GM21529 (cell line): ENCODE measurements around the gene DAB1.
"Not testable (repeated sequence)": the region's sequence is repeated elsewhere in the genome, so short reads cannot be mapped to it uniquely, and the experiment has no call there.

Experiments used
- ATAC-seq: cut with Tn5 transposase; IDR thresholded peaks from one replicate; pipeline ENCODE4 v1.9.1; 2021; ENCODE audit not compliant: unreplicated experiment

DAB1 gene

DNA sequence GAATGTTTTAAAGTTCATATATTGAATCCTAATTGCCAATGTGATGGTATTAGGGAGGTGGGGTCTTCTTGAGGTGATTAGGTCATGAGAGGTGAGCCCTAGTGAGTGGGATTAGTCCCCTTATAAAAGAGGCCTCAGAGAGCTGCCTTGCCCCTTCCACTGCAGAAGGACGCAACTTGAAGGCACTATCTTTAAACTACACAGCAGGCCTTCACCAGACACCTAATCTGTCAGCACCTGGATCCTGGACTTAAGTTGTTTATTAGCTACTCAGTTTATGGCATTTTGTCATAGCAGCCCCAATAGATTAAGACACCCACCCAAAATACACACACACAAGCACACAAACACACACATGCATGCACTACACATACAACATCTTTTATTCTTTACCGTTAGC, 61.4 kb downstream of the DAB1 start:
- ATAC-seq, result no peak

DNA sequence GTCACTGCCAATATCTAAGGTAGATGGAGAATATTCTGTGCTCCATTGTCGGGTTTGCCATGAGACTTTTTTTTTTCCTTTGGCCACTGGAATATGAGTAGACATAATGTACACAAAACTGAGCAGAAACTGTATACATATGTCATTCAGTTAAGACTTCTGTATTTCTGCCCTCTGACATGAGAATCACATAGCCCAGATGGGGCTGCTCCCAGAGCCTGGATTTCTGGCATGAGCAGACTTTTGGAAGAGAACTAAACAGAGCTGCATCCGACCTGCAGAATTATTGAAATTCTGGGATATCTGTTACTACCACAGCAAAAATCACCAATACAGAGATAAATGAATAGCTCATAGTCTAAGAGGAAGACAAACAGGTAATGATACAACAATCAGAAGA, 62.3 kb downstream of the DAB1 start:
- ATAC-seq, result no peak

DNA sequence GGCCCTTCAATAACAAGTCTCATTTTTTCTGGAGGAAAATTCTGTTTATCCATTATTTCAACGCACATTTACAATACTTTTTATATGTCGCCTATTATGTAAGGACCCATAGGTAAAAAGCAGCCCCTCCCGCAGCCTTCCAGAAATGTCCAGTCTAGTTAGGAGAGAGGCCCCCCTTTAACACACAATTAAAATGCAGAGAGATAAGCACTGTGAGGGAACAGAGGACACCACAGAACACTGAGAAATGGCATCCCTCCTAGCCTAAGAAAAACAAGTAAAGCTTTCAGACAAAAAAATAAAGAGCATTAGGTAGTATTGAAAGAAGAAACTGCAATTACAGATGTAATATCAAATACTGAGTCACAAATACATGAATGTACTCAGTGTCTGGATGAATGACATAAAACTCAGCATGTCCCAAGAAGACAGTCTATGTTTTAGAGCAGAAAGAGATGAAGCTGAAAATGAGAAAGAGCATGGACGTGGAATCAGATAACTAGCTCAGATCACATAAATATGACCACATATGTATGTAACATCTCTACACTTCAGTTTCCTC, 62.9 kb downstream of the DAB1 start:
- ATAC-seq, result no peak

DNA sequence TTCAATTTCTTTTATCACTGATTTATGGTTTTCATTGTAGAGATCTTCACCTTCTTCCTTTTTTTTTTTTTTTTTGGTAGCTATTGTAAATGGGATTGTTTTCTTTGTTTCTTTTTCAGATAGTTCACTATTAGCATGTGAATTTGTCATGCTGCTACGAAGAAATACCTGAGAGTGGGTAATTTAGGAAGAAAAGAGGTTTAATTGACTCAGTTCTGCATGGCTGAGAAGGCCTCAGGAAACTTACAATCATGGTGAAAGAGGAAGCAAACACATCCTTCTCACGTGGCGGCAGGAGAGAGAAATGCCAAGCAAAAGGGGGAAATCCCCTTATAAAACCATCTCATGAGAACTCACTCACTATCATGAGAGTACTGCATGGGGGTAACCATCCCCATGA, 66.4 kb downstream of the DAB1 start:
- no peak for ATAC-seq

DNA sequence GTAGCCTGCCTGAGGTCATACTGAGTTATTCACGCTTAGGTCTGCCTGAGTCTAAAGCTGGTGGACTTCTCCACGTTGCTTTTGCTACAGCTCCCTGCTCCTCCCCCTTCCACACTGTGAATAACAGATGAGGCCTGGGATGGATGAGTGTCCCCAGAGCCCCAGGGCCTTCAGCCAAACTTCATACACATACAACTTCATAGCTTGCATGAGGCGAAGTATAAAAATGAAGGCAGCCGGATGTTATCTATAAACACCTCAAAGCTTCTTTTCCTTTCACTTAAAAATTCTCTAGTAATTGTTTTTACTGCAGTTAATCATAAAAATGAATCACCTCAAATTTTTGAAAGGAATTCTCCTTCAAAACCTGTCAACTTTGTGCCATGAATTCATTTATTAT, 70.2 kb downstream of the DAB1 start:
- no peak for ATAC-seq

DNA sequence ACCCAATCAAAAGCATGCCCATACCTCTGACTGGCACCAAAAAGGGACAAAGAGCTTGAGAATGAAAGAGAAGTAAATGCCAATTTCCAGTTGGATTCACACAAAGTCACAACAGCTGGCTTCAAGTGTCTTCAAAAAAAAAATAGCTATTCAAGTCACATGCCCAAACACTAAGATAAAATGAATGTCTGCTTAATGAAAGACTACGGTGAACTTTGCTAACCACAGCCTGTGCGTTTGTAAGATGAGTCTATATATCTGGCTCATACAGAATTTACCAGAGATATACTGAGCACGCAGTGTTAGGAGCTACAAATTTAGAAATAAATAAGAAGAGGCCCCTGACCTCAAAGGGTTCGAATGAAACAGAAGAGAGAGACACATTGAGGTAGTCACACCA, 73.2 kb downstream of the DAB1 start:
- no peak for ATAC-seq

DNA sequence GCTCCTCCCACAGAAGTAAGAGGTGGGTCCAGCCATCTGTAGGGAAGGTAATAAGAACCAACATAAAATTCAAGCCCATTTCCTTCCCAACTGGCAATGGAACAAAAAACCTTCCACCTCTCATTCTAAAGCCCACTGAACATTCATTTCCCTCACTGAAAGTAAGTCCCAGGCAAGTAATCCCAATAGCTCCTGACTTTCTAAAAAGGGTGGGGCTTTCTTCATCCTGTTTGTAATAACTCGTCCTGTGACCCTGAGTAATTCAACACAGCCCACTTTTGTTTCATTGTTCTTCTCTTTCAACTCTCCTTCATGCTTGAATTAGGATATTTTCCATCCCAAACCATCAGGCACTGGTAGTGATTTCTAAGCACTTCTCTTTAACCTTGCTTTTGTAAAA, 74.9 kb downstream of the DAB1 start:
- ATAC-seq, result no peak

DNA sequence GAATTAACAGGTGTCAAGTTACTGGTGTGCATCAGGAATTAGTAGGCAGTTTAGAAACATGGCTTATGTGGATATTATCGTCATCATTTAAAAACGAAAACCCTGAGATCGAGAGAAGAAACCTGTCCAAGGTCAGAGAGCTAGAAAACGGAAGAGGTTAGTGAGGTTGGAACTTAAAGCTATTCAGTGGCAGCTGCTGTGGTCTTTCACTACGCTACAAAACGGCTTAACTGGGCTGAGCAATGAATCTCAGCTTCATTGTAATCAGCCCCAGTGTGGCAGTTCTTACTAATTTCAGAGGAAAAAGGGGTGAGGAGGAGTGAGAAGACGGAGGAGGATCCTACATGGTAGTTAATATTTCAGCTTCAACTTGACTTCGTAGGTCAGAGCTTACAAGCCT, 77.9 kb downstream of the DAB1 start:
- ATAC-seq, result no peak

DNA sequence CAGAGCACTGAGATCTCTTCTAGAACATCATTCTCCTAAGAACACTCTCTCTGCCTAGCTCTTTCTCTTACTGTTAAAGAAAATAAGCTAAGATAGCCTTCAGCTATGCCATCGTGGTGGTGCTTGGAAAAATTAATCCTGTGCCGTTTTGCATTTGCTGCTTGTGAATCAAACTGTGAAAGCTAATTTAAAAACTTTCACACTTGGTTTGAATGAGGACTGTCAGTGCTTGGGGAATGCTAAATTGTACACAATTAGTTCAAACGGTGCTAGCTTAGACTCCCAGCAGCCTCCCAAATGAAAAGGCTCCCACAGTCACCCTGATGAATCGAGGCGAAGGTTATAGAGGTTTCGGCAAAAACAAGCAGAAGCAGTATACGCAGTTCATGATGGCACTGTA, 79.6 kb downstream of the DAB1 start:
- no peak for ATAC-seq

DNA sequence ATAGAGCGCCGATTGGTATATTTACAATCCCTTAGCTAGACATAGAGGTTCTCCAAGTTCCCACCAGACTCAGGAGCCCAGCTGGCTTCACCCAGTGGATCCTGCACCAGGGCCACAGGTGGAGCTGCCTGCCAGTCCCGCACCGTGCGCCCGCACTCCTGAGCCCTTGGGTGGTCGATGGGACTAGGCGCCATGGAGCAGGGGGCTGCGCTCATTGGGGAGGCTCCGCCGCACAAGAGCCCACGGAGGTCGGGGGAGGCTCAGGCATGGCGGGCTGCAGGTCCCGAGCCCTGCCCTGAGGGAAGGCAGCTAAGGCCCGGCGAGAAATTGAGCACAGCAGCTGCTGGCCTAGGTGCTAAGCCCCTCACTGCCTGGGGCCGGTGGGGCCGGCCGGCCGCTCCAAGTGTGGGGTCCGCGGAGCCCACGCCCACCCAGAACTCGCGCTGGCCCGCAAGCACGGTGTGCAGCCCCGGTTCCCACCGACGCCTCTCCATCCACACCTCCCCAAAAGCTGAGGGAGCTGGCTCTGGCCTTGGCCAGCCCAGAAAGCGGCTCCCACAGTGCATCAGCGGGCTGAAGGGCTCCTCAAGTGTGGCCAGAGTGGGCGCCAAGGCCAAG, 80.5 kb downstream of the DAB1 start:
- ATAC-seq, result not testable (repeated sequence)

DNA sequence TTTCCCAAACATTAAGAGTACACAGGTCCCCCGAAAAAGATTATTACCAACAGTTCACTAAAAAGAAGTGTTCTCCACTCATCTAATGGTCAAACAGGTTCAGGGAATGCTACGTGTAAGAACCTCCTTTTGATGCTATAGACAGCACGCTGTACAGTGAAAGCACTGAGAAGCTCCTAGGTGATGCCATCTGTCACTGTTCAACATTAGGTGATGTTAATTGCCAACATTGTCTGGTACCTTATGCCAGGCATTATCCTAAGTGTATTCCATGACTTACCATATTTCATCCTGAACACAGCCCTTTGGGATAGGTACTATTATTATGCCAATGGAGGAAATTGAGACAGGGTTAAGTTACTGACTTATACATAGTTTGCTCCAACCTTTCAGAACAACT, 82.1 kb downstream of the DAB1 start:
- ATAC-seq, result no peak

DNA sequence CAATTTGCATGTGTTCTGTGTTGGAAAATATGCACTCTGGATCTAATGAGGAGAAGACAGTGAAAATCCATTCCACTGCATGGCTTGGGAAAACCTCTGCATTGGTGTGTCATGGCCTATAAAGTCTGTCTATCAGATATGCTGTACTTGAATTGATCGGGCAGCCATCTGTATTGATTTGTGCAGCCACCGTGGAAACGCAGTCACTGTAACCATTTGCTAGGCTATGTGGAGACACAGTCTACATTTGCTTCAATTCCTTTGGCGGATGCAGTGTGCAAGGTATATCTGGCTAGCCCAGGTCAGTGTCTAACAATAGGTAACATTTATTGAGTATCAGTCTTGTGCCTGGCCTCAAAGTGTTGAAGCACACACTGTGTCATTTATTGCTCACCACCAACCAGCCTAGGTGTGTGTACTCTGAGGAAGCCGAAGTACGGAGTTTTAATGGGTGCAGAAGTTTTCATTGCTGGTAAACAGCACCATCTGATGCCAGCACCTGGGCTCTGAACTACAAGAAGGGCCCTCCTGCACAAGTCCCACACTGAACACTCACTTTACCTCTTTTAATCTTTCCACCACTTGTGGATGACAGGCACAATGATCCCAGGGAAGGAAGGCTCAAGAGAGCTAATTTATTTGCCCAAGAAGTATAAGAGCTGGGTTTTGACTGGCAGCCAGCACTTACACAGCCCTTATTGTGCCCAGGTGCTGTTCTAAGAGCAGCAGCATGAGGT, 83.4 kb downstream of the DAB1 start:
- no peak for ATAC-seq

DNA sequence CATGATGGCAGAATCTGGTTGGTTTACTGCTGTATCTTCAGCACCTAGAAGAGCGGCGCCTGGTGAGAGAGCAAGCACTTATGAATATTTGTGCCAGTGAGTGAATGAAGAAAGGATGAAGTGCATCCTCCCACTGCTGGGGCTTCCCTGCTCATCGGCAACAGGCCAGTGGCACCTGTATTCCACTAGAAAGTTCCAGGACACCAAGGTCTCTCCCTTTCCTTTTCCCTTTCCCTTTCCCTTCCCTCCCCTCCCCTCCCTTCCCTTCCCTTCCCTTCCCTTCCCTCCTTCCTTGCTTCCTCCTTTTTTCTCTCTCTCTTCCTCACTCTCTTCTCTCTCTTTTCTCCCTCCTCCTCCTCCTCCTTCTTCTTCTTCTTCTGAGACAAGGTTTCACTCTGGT, 86.2 kb downstream of the DAB1 start:
- no peak for ATAC-seq

DNA sequence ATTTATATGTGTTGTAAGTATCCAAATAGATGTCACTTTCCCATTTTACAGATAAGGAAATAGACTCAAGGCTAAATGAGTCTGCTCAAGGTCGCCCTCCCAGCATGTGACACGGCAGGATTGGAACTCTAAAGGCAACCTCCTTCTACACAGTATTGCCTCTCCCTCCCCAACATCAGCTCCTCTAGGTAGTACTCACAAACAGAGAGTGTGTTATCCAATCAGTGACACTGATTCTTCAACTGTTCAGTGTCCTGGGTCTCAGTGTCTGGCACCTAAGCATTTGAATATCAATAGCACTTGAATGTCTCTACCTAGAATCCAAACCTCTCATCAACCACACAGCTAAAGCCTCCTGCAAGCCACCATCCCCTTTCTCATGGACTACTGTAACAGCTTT, 87.1 kb downstream of the DAB1 start:
- no peak for ATAC-seq

DNA sequence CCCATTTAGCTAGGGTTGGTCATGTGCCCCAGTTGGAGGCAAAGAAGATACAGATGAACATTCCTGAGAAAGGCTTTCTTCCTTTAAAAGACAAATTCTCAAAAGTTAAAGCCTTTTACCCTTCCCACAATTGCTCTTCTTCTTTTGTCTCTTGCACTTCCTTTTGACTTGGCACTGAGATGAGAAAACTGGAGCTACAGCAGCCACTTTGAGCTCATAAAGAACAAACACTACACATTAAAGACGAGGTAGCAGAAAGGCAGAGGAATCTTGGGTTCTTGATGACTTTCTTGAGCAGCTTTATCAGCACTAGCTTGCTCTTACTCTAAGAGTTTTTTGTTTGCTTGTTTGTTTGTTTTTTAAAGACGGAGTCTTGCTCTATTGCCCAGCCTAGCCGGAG, 92.2 kb downstream of the DAB1 start:
- no peak for ATAC-seq

DNA sequence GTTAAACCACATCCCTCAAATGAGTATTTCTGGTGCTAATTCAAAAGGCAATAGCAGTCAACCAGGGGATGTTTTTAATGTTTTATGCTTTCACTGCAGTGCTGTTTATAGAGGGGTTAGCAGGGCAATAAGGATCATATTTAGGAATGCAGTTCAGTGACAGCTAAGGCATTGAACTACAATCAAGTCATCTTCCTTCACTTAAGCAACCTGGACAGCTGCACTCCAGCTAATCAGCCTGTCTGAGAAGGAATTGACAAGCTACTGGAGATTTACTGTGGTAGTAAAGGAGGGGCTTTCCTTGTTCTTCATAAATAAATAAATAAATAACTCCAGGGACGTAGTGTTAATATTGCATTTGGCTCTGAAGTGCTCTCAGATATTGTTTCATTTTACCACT, 93.9 kb downstream of the DAB1 start:
- no peak for ATAC-seq

DNA sequence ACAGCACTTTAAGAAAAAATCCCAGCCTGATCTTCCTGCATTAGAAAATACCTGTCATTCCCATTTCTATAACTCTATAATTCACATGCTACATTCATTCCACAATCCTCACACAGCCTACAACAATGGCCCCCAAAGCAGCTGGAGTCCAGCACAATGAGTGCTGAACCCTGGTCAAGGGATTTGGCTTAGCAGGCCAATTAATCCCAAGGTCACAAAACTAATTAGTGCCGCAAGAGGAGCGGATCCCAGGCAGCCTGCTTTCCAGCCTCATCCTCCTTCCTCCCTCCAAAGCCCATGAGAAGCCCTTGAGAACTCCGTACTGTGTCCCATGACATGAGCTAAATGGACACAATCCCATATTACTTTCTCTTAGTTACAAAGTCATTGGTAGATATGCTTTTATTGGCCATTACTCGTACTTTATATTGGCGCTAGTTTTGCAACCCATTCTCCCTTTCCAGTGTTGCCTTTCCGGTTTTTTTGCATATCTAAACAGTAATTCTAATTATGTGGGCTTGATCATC, 94.8 kb downstream of the DAB1 start:
- no peak for ATAC-seq

DNA sequence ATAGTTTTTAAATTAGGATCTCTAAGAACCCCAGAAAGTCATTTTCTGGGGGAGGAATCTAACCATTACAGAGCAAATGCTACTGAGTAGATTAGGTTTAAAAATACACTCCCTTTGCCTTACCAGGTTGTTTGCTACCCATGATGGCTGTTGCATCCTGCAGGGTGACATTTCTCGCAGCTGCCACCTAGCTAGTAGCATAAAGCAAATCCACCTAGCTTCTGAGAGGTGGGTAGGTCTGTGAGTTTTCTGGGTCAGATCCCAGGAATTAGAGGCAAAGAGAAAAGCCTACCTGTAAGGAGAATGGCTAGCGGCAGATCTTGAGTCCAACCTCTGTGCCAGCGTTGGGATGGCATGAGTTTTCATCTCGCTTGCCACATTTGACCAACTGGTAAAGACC, 95.9 kb downstream of the DAB1 start:
- ATAC-seq, result no peak

DNA sequence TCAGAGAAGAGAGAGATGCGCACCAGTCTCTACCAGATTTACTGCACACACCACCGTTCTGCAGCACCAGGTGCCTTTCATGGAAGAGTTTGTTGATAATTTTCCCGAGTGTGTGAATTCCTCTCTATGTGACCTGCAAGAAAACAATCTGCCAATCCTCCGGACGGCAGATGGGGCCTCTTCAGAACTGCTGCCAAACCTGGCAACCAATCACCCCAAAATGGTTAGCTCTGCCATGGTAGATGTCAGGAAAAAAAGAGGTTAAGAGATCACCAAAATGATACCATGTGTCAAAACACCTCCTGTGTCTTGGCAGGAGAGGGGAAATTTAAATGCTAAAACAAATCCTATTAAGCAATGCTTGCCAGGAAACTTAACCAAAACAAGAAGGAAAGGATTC, 96.5 kb downstream of the DAB1 start:
- no peak for ATAC-seq

DNA sequence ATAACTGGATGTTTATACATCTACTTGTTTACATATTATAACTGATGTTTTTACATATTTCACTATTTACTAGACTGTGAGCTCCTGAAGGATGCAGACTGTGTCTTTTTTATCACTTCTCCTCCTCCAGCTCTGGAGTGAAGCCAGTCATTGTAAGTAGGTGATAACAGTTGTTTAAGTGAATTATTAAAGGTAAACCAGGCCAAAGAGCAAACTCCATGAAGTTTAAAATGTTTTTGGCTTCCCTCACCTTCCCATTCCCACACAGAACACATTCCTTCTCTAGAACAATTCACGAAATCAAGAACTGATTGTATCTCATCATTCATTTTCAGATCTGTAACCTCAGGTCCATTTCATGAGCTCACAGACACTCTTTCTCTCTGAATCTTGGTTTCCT, 98.3 kb downstream of the DAB1 start:
- ATAC-seq, result no peak

DNA sequence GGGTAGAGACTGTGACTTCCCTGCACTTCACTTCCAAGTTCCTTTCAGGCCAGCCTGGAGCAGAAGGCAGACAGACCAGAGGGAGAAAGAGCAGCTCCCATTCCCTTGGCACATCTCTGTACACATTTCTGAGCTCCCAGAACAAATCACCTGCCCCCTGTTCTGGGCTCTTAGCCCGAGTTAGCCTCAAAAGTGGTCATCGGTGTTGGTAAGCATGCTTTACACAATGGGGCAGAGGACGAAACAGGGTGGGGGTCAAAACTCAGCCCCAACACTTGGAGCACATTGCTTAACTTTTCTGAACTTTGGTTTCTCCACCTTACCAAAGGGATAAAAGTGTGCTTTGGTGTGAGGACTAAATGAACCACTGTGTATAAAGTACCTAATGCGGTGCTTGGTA, 98.7 kb downstream of the DAB1 start:
- no peak for ATAC-seq

DNA sequence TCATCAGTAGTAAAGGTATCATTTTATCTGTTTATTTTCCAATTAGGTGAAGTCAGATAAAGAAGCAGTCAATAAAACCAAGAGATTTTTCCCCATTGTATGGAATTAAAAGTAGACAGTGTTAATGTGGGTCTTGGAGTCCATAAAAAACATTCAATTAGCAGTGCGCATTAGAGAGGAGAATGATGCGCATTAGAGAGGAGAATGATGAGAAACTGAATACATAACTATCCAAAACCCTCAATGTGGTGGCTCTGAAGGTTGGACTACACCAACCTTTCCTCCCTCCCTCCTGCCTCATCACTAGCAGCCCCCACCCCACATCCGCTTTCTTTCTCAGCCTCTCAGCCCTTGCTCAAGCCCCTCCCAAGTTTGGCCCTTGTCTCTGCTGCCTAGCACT, 99.5 kb downstream of the DAB1 start:
- ATAC-seq, result no peak

DNA sequence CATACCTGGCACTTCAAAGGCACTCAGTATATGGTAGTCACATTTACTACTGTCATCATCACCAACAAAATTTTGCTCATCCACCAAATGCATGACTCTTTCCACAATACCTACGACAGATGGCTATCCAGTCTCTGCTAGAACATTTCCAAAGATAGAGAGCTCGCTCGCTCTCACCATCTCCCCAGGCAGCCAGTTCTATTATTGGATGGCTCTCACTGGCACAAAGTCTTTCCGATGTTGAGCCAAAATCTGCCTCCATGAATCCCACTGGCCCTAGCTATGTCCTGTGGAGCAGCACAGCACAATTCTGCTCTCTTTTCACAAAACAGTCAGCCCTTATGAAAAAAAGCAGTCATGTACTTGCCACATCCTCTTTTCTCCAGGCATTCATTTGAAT, 102.1 kb downstream of the DAB1 start:
- no peak for ATAC-seq
